ENCODE results near the gene KRTDAP.

KRTDAP gene, protein sequence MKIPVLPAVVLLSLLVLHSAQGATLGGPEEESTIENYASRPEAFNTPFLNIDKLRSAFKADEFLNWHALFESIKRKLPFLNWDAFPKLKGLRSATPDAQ

DNA sequence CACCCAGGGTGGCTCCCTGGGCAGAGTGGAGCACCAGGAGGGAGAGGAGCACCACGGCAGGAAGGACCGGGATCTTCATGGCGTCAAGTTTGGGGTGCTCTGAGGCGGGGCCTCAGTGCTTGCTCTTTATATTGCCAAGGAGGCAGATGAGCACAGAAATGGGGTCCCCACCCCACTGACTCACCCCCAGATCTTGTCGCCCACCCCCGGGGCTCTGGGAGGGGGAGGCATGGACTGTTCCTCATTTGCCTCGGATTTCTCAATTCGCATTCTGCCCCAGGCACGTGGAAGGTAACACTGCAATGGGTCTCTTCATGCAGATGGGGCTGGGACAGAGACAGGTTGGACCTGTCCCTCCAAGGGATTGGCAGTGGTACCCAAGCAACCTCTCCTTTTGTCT lies at the start of gene KRTDAP:
TSS of gene KRTDAP (minus strand) at position 101 of the 400 bp plus-strand sequence. CDS start at position 79, 22 bp downstream.
- no peak for DNase-seq

DNA sequence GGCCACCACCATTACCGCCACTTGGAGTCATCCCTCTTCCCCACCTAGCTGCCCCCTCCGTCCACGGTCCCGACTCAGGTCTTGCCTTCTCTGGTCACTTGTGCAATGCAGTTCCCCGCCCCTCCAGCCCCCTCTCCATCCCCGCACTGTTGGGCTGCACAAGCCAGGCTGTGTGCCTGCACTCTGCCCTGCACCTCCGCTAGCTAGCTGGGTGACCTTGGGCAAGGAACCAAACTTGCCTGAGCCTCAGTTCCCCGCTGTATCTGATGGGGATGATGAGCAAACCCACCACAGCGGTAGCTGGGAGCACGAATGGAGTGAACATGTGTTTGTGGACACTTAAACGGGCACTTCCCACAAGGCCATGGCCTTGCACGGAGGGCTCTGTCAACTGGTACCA lies 49.6 kb upstream of the KRTDAP start:
- no peak for DNase-seq

DNA sequence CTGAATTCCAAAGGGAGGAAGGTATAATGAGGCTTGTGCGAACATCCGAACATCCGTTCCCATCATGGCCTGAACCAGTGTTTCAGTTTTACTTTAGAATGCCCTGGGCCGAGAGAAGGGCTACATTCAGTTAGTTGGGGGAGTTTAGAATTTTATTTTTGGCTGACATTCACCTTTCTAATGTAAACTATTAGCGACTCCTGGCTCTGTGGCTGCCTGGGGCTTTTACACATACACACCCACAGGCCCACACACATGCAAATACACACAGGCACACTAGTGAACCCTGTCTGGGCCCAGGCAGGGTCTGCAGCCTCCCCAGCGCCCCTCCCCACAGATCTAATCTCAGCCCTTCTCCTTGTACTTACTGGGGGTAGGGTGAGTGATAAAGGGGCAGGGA lies 49.0 kb upstream of the KRTDAP start:
- DNase-seq: no peak

GRCh38 chr19:35534803-35535480 lies 44.7 kb upstream of the KRTDAP start:
- no peak for DNase-seq

GRCh38 chr19:35533822-35534392 lies 43.6 kb upstream of the KRTDAP start:
- DNase-seq: no peak

DNA sequence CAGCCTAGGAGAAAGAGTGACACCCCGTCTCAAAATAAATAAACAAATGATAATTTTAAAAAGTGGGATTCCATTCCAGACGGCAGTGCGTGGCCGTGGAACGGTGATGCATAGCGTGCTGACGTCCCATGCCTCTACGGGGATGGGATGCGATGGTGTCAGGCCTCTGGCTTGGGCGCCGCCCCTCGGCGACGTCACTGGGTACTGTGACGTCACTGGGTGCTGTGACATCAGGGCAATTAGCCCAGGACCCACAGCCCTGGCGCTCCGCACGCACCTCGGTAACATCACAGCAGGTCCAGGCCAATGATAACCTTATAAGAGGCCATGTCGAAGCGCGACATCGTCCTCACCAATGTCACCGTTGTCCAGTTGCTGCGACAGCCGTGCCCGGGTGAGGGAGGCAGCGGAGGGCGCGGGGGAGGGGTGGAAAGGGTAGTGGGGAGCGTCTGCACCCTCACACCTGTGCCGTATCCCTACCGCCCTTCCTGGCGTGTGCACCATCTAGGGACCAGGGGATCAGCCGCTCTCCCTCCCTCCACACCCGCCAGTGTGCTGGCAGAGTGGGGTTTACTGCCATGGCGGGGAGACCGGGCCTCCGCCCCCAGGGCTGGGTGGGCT lies 43.0 kb upstream of the KRTDAP start, which contains the start of gene GAPDHS:
TSS of gene GAPDHS (plus strand) at position 256 of the 621 bp plus-strand sequence. CDS start at position 328, 72 bp downstream.
- no peak for DNase-seq

DNA sequence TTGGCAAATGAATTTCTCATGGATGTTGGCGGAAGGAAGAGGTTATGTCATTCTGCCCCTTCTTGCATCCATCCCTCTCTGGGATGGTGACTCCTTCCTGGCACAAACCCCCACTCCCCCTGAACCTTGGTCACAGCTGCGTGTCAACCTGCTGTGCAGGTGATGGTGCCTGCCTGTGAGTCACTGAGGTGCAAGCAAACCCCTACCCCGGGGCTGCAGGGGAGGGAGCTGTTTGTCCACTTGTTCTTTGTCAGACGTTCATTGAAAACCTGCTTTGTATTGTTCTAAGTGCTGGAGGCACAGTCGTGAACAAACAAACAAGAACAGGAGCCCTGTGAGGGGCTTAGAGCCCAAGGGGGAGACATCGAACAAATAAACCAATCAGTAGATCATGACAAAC lies 41.0 kb upstream of the KRTDAP start:
- no peak for DNase-seq

DNA sequence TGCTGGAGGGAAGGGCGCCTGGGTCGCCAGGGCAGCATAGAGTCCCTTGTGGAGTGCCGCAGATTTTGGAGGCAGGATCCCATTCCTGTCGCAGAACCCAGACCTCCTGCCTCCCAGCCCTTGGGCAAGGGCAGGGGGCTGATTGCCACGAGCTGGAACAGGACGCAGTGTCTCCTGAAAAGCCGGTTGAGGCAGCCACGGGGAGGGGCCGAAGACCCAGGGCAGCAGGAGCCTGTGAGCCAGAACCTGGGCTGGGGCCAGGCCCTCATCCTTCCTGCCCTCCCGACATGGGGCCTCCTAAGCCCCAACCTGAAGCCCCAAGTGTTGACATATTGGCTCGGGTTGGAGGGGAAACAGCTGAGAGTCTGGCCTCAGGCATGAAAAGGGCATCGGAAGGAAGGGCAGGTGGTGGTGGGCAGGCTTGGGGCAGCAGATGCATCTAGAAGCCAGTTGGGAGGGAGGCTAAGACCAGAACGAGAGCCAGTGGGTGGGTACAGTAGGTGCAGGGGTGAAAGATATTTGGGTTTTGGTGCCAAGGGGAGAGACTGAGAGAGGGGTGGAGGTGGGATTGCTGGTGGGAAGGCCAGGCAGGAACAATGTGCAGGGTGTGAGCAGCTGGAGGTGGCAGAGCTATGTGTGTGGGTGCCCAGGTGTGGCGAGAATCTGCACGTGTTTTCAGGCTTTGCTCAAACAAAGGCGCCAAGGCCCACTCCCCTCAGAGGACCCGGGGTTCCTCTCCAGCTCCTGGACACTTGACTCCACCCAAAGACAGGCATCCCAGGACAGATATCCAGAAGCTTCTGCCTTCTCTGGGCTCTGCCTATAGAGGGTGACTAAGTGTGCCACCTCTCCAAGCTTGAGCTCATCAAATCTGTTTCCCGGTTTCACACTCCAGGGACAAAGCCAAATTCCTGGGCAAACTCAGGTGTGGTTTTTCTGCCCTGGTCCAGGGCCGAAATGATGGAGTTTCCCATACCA lies 39.3 kb upstream of the KRTDAP start:
- DNase-seq: no peak

- DNase-seq: no peak
These were observed 38.2 kb upstream of the KRTDAP start, which contains the start of gene SBSN for GRCh38 chr19:35528218-35529038. Gene SBSN, minus strand, starts transcription at chr19:35528311. Its CDS starts 30 bp downstream, at chr19:35528281.

GRCh38 chr19:35525873-35526272 lies 35.6 kb upstream of the KRTDAP start:
- DNase-seq: no peak

- DNase-seq: no peak
These were observed 34.0 kb upstream of the KRTDAP start for GRCh38 chr19:35524181-35524837.

DNA sequence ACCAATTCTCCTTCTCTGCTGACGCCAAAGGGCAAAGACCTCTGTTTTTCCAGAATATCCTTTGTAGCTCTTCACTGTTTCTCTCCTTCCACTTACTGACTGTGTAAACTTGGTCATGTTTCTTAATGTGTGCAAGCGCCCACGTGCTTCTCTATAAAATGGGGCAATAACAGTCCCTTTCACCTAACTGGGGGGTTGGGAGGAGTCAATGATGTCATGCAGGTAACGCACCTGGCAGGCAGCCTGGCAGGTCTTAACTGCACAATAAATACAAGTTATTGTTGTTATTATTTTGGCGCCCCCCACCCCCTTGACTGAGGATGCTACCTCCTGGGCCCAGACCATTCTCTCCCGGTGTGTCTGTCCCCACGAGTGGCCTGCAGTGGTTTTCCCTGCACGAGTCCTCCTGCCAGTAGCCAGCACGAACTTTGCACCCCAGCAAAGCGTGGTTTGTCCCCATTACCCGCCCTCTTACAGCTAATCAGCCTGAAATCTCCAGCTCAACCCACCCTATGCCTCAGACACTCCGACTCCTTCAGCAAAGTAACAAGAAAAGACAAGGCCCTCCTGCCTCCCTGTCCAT lies 32.6 kb upstream of the KRTDAP start:
- no peak for DNase-seq

GRCh38 chr19:35521124-35521743 lies 31.0 kb upstream of the KRTDAP start:
- no peak for DNase-seq

- DNase-seq: no peak
These were observed 29.0 kb upstream of the KRTDAP start for GRCh38 chr19:35519291-35519690.

- no peak for DNase-seq
These were observed 28.0 kb upstream of the KRTDAP start for GRCh38 chr19:35518313-35518712.

DNA sequence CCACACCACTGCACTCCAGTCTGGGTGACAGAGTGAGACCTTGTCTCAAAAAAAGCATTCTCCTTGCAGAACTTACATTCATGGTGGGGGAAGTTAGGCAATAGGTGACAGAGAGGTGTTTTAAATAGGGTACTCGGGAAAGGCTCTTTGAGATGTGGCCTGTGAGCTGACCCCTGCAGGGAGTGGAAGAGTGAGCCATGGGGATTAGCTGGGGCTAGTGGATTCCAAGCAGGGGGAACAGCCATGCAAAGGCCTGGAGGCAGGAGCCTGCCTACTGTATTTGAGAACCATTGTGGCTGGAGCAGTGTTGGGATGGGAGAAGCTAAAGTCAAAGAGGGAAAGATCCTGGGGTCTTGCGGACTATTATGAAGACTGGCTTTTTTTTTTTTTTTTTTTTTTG lies 27.1 kb upstream of the KRTDAP start:
- DNase-seq: no peak

DNA sequence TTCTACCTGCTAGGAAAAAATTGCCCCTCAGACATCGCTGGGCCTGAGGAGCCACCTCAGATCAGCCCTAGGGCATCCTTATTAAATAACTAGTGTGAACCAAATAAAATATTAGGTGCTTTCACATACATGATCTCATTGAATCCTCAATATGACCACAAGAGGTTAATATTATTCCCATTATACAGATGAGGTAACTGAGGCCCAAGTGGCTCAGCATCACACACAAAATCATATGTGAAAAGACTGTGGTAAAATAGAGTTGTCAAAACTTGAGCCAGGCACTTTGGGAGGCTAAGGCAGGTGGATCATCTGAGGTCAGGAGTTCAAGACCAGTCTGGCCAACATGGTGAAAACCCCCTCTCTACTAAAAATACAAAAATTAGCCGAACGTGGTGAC lies 26.0 kb upstream of the KRTDAP start:
- no peak for DNase-seq

DNA sequence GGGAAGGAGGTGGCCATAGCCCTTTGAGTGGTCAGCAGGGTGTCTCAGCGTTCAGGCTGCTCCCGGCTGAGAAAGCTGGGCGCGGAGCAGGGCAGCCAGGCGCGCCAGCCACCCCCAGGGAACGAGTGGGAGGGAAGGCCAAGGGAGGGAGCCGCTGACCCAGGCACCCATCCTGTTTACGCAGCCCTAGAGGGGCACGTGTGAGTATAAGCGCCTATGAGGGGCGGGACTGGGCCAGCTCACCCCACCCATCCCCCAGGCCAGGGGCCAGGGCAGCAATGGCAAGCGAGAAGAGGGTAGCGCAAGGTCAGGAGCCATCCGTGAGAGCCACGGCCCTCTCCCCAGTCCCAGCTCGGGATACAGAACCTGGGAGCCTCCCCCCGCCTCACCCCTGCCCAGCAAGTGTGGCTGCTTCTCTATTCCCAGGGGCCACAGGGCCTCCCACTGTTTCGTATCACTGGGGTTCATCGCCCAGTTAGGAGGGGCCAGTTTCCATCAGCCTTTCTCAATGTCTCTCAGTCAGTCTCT lies 24.1 kb upstream of the KRTDAP start:
- DNase-seq: no peak

DNA sequence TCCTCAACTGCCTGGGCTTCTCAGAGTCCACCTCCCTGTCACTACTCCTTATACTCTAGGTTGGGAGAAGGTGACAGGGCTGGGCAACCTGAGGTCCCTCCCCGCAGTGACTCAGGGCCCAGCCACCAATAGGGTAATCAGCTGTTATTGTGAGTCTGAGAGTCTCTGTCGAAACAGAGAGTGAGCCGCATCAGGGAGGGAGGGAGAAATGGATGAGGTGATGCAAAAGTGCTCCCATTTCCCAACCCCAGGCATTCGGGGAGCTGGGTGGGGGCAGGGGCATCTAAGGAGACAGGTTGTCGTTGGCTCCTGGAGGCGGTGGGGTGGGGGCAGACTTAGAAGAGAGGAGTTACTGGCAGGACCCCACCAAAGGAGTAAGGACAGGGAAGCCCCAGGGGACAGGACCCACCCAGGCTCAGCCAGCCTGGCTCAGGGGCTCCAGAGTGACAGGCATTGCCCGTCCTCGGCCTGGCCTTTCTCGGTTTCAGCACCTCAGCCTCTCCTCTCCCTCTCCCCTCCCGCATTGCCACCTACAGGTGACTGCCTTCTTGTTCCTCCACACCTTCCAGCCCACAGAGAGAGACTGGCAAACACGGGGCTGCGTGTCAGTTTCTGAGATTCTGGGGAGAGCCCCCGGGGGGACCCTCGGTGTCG lies 23.5 kb upstream of the KRTDAP start, which contains the start of gene DMKN:
TSS of gene DMKN (minus strand) at position 22 of the 654 bp plus-strand sequence. CDS start 174 bp downstream, outside the sequence.
- DNase-seq: no peak
